K562 (cell line): ENCODE results near the gene CCNT2. TPM values are rescaled to one million over a fixed set of nuclear protein-coding genes. Genes with fewer than 3 reads are reported as not detected.

Experiments used
- ATAC-seq: fragments of 200-7000 bp; cut with Tn5 transposase; 3 replicates; pipeline ENCODE4 v1.9.1; 2020; ENCODE audit warnings: moderate library complexity
- BruUV-seq: library from RNA; stranded (reverse); fragments of 400-500 nt; replicated peaks from 2 replicates; lab custom pipeline; 2021; lab: Mats Ljungman, UMichigan
- CTCF ChIA-PET: fragments of 300-600 bp; formaldehyde crosslinking; extraction: SDS; loops from one replicate; lab custom pipeline; 2021; ENCODE audit warnings: low intra/inter-chr PET ratio; lab: Yijun Ruan, JAX
- POLR2A ChIA-PET: fragments of 300-600, 350-650 bp; sonication (Branson Sonifier 250); formaldehyde crosslinking; extraction: SDS; loops from one replicate; lab custom pipeline; 2021; ENCODE audit warnings: antibody characterized with exemption, inconsistent platforms; lab: Yijun Ruan, JAX
- DNase-seq, 4 experiments: peaks; one replicate each; pipeline versions ENCODE4 v3.0.0 to v3.0.0-alpha.2; 2011 to 2018; ENCODE audit warnings: low spot score in 3 of 4, mixed read lengths in 3 of 4; ENCODE audit errors: extremely low read depth in 1 of 4
- FAIRE-seq: peaks from 2 replicates; lab custom pipeline; 2011; peaks lifted over from hg19 to GRCh38; lab: Jason Lieb, UNC
- H2AFZ ChIP-seq: 2 replicates; pipeline ENCODE4 v1.6.0; 2011; ENCODE audit warnings: low read depth, low read length, control low read depth, inconsistent platforms
- H3K27ac ChIP-seq: fragments of 200-600 bp; 3 replicates; pipeline ENCODE4 v1.8.0; 2011; ENCODE audit warnings: low read depth, mild to moderate bottlenecking, control low read depth, inconsistent platforms, low read length, moderate library complexity, mixed read lengths; ENCODE audit errors: extremely low read depth
- H3K27me3 ChIP-seq, 2 experiments: fragments of 300-600 bp in 1 of 2; 2 replicates in 1 of 2; 3 replicates in 1 of 2; pipeline versions ENCODE4 v1.6.0 to v1.8.0; 2011; ENCODE audit warnings: inconsistent platforms in 2 of 2, low read length in 2 of 2, mild to moderate bottlenecking in 1 of 2, mixed read lengths in 1 of 2, moderate library complexity in 1 of 2; ENCODE audit not compliant: control insufficient read depth in 2 of 2, insufficient read depth in 2 of 2
- H3K36me3 ChIP-seq: fragments of 300-600 bp; 3 replicates; pipeline ENCODE4 v1.8.0; 2011; ENCODE audit warnings: mild to moderate bottlenecking, low read length, inconsistent platforms; ENCODE audit not compliant: control insufficient read depth, insufficient read depth
- H3K4me1 ChIP-seq, 2 experiments: fragments of 200-600 bp in 1 of 2; replicated peaks in 1 of 2; 2 replicates in 1 of 2; 3 replicates in 1 of 2; pipeline versions ENCODE4 v1.5.1 to v1.8.0; 2011; ENCODE audit warnings: inconsistent platforms in 2 of 2, low read length in 2 of 2, mild to moderate bottlenecking in 1 of 2, mixed read lengths in 1 of 2, moderate library complexity in 1 of 2; ENCODE audit not compliant: control insufficient read depth in 2 of 2, insufficient read depth in 2 of 2
- H3K4me2 ChIP-seq: 2 replicates; pipeline ENCODE4 v1.6.1; 2011; ENCODE audit warnings: low read length, control low read depth, inconsistent platforms, mixed read lengths; ENCODE audit not compliant: insufficient read depth
- H3K4me3 ChIP-seq: fragments of 200-600 bp; sonication (generic), shearing (Covaris generic); 2 replicates; pipeline ENCODE4 v1.5.1; 2016; ENCODE audit warnings: control low read depth, inconsistent platforms
- H3K79me2 ChIP-seq: fragments of 200-600 bp; 3 replicates; pipeline ENCODE4 v1.8.0; 2011; ENCODE audit warnings: low read length, inconsistent platforms; ENCODE audit not compliant: control insufficient read depth, insufficient read depth
- H3K9ac ChIP-seq, 2 experiments: 2 replicates each; pipeline versions ENCODE4 v1.6.0 to v1.6.1; 2011; ENCODE audit warnings: low read depth in 2 of 2, low read length in 2 of 2, control low read depth in 1 of 2, inconsistent platforms in 1 of 2, mild to moderate bottlenecking in 1 of 2, mixed read lengths in 1 of 2; ENCODE audit not compliant: insufficient read depth in 1 of 2
- H3K9me1 ChIP-seq: one replicate; pipeline ENCODE4 v1.6.0; 2011; ENCODE audit warnings: inconsistent platforms, mild to moderate bottlenecking, low read length, moderate library complexity; ENCODE audit not compliant: control insufficient read depth, insufficient read depth
- H3K9me3 ChIP-seq: replicated peaks from 2 replicates; pipeline ENCODE4 v1.5.1; 2011; ENCODE audit warnings: low read depth, low read length, inconsistent platforms; ENCODE audit not compliant: control insufficient read depth, insufficient read depth
- H4K20me1 ChIP-seq: replicated peaks from 2 replicates; pipeline ENCODE4 v1.6.1; 2011; ENCODE audit warnings: low read length, inconsistent platforms, mixed read lengths; ENCODE audit not compliant: control insufficient read depth, insufficient read depth
- CEBPG ChIP-seq, 3 experiments: fragments of 200-800 bp in 1 of 3; sonication (Bioruptor generic) in 1 of 3; sonication (generic) in 1 of 3; formaldehyde crosslinking in 1 of 3; IDR thresholded peaks in 2 of 3; conservative IDR thresholded peaks in 1 of 3; 2 replicates each; pipeline versions ENCODE4 v1.6.1 to v1.8.0; 2016 to 2022; ENCODE audit warnings: missing compliant biosample characterization in 2 of 3, missing genetic modification characterization in 2 of 3, mild to moderate bottlenecking in 1 of 3, missing genetic modification reagents in 1 of 3
- GABPB1 ChIP-seq: sonication (generic); formaldehyde crosslinking; IDR thresholded peaks from 2 replicates; pipeline ENCODE4 v1.8.0; 2022; ENCODE audit warnings: mild to moderate bottlenecking, missing genetic modification reagents
- KLF1 ChIP-seq: fragments of 450-650 bp; IDR thresholded peaks from 2 replicates; pipeline ENCODE4 v1.6.1; 2016; ENCODE audit warnings: missing genetic modification characterization, missing compliant biosample characterization
- NCOR1 ChIP-seq: fragments of 450-650 bp; IDR thresholded peaks from 2 replicates; pipeline ENCODE4 v1.6.1; 2016; ENCODE audit warnings: mild to moderate bottlenecking, moderate library complexity
- NUFIP1 ChIP-seq: fragments of 450-650 bp; IDR thresholded peaks from 2 replicates; pipeline ENCODE4 v1.6.1; 2018; ENCODE audit not compliant: partially characterized antibody
- SRSF3 ChIP-seq: fragments of 200-400 bp; formaldehyde crosslinking; IDR thresholded peaks from 2 replicates; pipeline ENCODE4 v1.6.1; 2016; ENCODE audit warnings: mild to moderate bottlenecking, low read length, moderate library complexity; ENCODE audit not compliant: insufficient read depth
- ZBTB17 ChIP-seq: fragments of 450-650 bp; formaldehyde crosslinking; IDR thresholded peaks from 2 replicates; pipeline ENCODE4 v1.4.0; 2020; ENCODE audit warnings: mild to moderate bottlenecking
- ZNF232 ChIP-seq: sonication (generic); formaldehyde crosslinking; IDR thresholded peaks from 2 replicates; pipeline ENCODE4 v1.8.0; 2022; ENCODE audit warnings: mild to moderate bottlenecking, missing genetic modification reagents
- ZNF3 ChIP-seq: fragments of 250-450 bp; sonication (Bioruptor Pico); IDR thresholded peaks from 2 replicates; pipeline ENCODE4 v1.5.0; 2021; ENCODE audit warnings: mild to moderate bottlenecking, moderate library complexity
- ZNF408 ChIP-seq: fragments of 250-450 bp; sonication (Bioruptor Pico); IDR thresholded peaks from 2 replicates; pipeline ENCODE4 v1.4.0; 2020; ENCODE audit warnings: low read depth, mild to moderate bottlenecking, moderate library complexity
- ZNF583 ChIP-seq: fragments of 250-450 bp; sonication (Bioruptor Pico); IDR thresholded peaks from 2 replicates; pipeline ENCODE4 v1.4.0; 2020
- WGBS: fragments of 100-300 bp; shearing (Covaris generic); methylation state at CpG from one replicate; pipeline ENCODE4 v1.1.6; 2016; ENCODE audit warnings: low coverage, mixed read lengths; ENCODE audit not compliant: insufficient coverage; ENCODE audit errors: missing lambda C conversion rate; 5-methylcytosine and 5-hydroxymethylcytosine counted together
- in situ Hi-C: fragments of 300-500 bp; cut with MboI; formaldehyde crosslinking; loops from 4 replicates; pipeline ENCODE4 v1.15.0; 2018; ENCODE audit warnings: inconsistent platforms, mixed read lengths
- intact Hi-C: fragments of 100-400 bp; cut with micrococcal nuclease; formaldehyde crosslinking; loops from 2 replicates; pipeline ENCODE4 v1.14.2; 2022
- polyA plus RNA-seq, 8 experiments: library from polyadenylated mRNA; depleted of rRNA in 4 of 8; stranded (reverse) in 5 of 8; unstranded in 3 of 8; fragments of >200 nt; fragmentation: Nextera tagmentation in 2 of 8; fragmentation: Illumina TruSeq in 1 of 8; extraction: Ambion mirVana in 2 of 8; extraction: Trizol in 1 of 8; gene quantifications; 2 replicates each; pipeline versions ENCODE4 v1.2.1 to v1.2.3, GENCODE V29; 2011 to 2014; ENCODE audit warnings: inconsistent platforms in 1 of 8, missing spikeins in 1 of 8
- total RNA-seq, 7 experiments: library from RNA; depleted of rRNA in 6 of 7; stranded (reverse); fragments of >200 nt in 6 of 7; fragmentation: Illumina TruSeq in 2 of 7; extraction: Trizol in 2 of 7; gene quantifications; 2 replicates each; pipeline versions ENCODE4 v1.2.1 to v1.2.3, GENCODE V29; 2011 to 2021; ENCODE audit warnings: low replicate concordance in 1 of 7
- TF ChIP-seq, protein P1 (sequence below): fragments of 450-650 bp; IDR thresholded peaks from 2 replicates; pipeline ENCODE4 v1.7.1; 2018; ENCODE audit warnings: mild to moderate bottlenecking, low read depth; ENCODE audit not compliant: partially characterized antibody
- TF ChIP-seq, protein P2 (sequence below): fragments of 250-450 bp; sonication (Bioruptor Pico); IDR thresholded peaks from 2 replicates; pipeline ENCODE4 v1.4.0; 2020
- TF ChIP-seq, protein P3 (sequence below), 2 experiments: fragments of 450-650 bp in 1 of 2; sonication (generic) in 1 of 2; formaldehyde crosslinking; conservative IDR thresholded peaks; 2 replicates each; pipeline versions ENCODE4 v1.4.0 to v1.8.1; 2020 to 2022; ENCODE audit warnings: mild to moderate bottlenecking in 1 of 2, missing genetic modification reagents in 1 of 2

The CCNT2 gene
- total and polyA plus RNA-seq, 9 of the 15 experiments (the other 6 are each of a cell fraction or from before 2014, with no cell fraction given): 12.6 to 30.0 (median 22.7) TPM

DNA sequence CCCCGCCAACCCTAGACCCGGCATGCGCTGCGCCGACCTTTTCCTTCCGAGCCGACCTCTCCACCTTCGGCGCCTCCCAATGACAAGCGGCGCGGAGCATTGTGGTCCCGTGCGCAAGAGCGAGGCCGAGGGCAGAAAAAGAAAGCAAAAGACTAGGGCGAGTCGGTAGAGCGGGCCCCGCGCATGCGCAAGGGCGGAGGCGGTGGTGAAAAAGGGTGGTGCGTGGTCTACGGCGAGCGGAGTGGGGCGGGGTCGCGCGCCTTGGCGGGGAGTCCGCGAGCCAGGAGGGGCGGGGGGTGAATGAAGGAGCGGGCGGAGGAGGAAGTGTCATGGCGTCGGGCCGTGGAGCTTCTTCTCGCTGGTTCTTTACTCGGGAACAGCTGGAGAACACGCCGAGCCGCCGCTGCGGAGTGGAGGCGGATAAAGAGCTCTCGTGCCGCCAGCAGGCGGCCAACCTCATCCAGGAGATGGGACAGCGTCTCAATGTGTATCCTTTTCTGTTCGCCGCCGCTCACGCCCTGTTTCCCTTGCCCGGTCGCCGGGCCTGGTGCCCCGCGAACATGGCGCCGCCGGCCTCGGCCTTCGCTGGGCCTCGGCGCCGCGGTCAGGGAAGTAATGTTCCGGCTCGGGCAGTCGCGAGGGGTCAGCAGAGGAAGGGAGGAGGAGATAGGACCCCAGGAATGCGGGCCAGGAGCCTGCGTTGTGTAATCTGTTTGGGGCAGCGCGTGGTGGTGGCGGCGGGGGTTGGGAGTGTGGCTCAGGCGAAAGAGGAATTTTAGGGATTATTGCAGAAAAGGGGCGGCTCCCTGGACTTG is at the start of gene CCNT2 (continued):
- TF ChIP-seq ZNF3 (CRISPR knock-in tag) (no peak), KLF1 (tag) (no peak), SRSF3 (peak; percentile 80; the same call in 1 of the 2 replicates), ZNF583 (CRISPR knock-in tag) (no peak)
- TF ChIP-seq, protein P1, sequence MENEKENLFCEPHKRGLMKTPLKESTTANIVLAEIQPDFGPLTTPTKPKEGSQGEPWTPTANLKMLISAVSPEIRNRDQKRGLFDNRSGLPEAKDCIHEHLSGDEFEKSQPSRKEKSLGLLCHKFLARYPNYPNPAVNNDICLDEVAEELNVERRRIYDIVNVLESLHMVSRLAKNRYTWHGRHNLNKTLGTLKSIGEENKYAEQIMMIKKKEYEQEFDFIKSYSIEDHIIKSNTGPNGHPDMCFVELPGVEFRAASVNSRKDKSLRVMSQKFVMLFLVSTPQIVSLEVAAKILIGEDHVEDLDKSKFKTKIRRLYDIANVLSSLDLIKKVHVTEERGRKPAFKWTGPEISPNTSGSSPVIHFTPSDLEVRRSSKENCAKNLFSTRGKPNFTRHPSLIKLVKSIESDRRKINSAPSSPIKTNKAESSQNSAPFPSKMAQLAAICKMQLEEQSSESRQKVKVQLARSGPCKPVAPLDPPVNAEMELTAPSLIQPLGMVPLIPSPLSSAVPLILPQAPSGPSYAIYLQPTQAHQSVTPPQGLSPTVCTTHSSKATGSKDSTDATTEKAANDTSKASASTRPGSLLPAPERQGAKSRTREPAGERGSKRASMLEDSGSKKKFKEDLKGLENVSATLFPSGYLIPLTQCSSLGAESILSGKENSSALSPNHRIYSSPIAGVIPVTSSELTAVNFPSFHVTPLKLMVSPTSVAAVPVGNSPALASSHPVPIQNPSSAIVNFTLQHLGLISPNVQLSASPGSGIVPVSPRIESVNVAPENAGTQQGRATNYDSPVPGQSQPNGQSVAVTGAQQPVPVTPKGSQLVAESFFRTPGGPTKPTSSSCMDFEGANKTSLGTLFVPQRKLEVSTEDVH: no peak

DNA sequence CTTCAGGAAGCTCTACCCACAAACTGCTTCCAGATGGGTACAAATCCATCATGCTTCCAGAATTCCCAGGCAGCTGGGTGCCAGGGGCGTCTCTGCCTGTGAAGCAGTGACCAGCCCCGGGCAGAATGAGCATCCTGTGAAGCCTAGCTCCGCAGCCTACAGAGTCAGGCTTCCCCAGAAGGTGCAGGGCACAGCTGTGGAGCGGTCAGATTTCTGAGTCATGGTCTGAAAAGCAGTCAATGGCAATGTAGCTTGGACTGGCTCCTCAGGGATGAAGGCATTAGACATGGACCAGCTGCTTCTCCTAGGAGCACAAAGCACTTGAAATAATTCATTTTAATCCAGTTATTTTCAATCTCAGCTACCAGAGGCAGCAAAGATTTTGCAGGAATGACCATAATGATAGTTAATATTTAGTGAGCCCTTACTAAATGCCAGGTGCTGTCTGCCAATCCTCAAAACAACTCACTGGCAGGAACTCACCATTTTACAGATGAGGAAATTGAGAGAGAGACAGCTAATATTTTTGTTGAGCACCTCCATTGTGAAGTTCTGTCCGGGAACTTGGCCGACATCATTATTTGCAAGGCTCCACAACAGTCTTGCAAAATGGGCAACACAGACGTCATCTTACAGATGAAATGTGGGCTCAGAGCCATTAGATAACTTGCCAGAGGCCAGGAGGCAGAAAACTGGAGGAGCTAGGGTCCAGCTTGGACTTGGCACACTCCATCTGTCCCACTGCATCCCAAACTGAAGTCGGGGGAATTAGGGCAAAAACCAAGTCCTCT is 48.5 kb upstream of the CCNT2 start:
- Histone ChIP-seq H3K4me1 (no peaks in the 10 kb centered on the region), H3K36me3 (no peaks in the 10 kb centered on the region), H3K9me1 (no peaks in the 10 kb centered on the region), H3K27me3 (peaks cover 0 to 3% of the 10 kb centered on the region in 2 experiments; a peak in 1 of 5 replicates), H2AFZ (no peak overlapping the region), H3K79me2 (no peaks in the 10 kb centered on the region), H3K4me2 (no peak overlapping the region), H3K9me3 (no peaks in the 10 kb centered on the region), H3K9ac (no peak overlapping the region), H4K20me1 (no peaks in the 10 kb centered on the region), H3K4me3 (no peak overlapping the region), H3K27ac (no peak overlapping the region)
- CTCF ChIA-PET: no interaction called here
- no TSS peak for BruUV-seq
- FAIRE-seq: no peak
- no peak for DNase-seq
- intact Hi-C loops (no loop called here), in situ Hi-C loops (no loop called here)
- WGBS: under 1% methylated on average over 7 of the region's 8 CpGs
- POLR2A ChIA-PET: interaction anchor here (0.6 kb wide), 1 partner anchor 171 kb away, joined by 3 read pairs; no protein-coding TSS in a partner anchor
- ATAC-seq: no peak
- TF ChIP-seq GABPB1 (CRISPR knock-in tag): no peak
- TF ChIP-seq NUFIP1: no peak
- TF ChIP-seq ZBTB17 (CRISPR knock-in tag): no peak
- TF ChIP-seq, protein P2, sequence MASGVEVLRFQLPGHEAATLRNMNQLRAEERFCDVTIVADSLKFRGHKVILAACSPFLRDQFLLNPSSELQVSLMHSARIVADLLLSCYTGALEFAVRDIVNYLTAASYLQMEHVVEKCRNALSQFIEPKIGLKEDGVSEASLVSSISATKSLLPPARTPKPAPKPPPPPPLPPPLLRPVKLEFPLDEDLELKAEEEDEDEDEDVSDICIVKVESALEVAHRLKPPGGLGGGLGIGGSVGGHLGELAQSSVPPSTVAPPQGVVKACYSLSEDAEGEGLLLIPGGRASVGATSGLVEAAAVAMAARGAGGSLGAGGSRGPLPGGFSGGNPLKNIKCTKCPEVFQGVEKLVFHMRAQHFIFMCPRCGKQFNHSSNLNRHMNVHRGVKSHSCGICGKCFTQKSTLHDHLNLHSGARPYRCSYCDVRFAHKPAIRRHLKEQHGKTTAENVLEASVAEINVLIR (CRISPR knock-in tag): no peak
- TF ChIP-seq ZNF408: no peak
- TF ChIP-seq NCOR1: no peak
- TF ChIP-seq CEBPG (CRISPR knock-in tag; IDR thresholded peaks at IDR 0.05): no peak
- TF ChIP-seq CEBPG (tag; conservative IDR thresholded peaks at IDR 0.05 in 1 of 2, IDR thresholded peaks at IDR 0.05 in 1 of 2): no peak
- TF ChIP-seq, protein P3, sequence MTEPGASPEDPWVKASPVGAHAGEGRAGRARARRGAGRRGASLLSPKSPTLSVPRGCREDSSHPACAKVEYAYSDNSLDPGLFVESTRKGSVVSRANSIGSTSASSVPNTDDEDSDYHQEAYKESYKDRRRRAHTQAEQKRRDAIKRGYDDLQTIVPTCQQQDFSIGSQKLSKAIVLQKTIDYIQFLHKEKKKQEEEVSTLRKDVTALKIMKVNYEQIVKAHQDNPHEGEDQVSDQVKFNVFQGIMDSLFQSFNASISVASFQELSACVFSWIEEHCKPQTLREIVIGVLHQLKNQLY (CRISPR knock-in tag; conservative IDR thresholded peaks at IDR 0.05): no peak
- no peak for TF ChIP-seq ZNF232
